M059J (cell line): Measurements from ENCODE around the gene ETNK2. TPM values are rescaled to one million over a fixed set of nuclear protein-coding genes. Genes with fewer than 3 reads are reported as not detected.
"Not testable (repeated sequence)": the region's sequence is repeated elsewhere in the genome, so short reads cannot be mapped to it uniquely, and the experiment has no call there.

Experiments used
- DNase-seq: peaks from one replicate; pipeline ENCODE4 v3.0.0-alpha.2; 2012; ENCODE audit warnings: low read depth
- total RNA-seq: library from RNA; depleted of rRNA; stranded (reverse); fragments of >200 nt; shearing (Covaris generic); gene quantifications from 2 replicates; pipeline ENCODE4 v1.2.3, GENCODE V29; 2014

Gene ETNK2
- total RNA-seq, 1 experiment from 2014 or later = 33.9 TPM

DNA sequence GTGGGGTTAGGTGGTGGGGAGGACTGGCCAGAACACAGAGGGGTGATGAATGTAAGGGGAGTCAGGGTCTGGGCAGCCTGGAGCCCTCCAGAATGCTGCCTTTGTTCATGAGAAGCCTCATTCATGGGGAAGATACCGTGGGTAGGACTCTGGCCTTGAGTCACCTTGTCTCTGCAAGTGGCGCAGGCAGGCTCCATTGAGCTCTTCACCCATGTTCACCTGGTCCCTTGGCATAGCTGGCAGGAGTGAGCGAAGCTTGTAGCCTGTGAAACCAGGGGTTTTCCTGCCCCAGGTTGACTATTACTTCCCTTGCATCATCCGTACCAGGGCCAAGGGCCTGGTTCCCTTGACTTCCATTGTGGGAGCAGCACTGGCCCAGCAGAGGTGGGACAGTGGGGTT lies 53.2 kb downstream of the ETNK2 start:
- DNase-seq = no peak

DNA sequence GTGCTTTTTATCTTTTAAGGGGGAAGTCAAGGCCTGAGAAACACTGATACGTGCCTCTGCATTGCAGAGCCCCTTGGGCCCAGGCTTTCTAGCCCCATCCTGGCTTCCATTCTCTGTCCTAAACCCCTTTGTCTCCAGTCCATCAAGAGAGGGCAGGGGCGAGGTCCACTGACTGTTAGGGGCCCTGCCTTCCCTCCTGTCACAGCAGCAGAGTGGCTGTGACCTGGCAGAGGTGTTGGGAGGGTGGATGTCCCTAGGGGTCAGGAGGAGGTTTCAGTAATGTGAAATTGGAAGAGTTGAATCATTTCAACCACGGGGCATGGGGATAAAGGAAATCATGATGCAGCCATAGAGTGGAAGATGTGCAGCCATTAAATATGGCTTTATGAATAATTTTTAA lies 54.9 kb downstream of the ETNK2 start:
- no peak for DNase-seq

DNA sequence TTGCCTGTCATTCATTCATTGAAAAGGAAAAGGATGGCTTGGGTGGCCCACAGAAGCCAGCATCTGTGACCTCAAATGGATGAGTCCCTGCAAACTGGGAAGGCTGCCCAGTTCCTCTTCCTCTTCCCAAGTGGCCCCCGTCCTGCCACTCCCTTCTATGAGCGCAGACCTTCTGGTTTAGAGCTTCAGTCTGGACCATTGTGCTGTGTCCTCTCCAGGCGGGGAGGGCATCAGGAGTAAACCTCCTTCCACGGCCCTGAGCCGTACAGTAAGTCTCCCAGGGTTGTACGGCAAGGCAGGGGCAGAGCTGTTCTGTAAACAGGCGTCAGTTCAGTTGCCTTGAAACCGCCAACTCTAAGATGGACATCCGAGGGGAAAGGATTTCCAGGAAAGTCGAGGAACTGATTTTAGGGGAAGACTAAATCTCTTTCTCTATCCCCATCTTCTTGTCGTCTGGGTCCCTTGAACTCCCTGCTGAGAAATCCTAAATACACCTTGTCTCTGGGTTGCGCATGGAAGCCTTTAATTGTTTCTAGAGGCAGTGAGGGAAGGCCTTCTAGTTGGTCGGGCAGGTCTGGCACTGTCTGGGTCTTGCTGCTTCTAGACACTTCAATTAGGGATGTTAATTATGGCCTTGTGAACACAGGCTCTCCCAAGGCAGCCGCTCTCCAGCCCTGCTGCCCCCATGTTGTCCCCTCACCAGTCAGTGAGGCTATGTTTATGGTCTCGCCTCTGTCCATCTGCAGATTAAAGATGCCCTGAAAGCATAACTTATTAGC lies 56.8 kb downstream of the ETNK2 start:
- no peak for DNase-seq

DNA sequence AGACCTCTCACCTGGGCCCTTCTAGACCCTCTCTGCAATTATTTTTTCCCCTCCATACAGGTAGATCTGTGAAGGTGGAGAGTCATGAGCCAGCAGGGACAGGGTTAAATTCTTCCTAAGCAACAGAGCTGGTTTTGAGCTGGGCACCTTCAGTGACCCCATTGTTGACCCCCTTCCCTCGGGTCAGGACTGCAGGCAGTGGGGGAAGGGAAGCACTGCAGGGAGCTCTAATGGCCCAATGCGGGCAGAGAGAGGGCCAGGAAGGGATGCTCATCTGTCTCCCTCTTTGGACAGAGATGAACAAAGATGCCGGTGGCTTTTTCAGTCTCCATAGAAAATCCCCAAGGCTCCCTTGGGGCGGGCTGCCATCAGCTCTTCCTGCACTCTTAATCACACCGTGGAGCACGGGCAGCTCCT lies 57.5 kb downstream of the ETNK2 start:
- no peak for DNase-seq

DNA sequence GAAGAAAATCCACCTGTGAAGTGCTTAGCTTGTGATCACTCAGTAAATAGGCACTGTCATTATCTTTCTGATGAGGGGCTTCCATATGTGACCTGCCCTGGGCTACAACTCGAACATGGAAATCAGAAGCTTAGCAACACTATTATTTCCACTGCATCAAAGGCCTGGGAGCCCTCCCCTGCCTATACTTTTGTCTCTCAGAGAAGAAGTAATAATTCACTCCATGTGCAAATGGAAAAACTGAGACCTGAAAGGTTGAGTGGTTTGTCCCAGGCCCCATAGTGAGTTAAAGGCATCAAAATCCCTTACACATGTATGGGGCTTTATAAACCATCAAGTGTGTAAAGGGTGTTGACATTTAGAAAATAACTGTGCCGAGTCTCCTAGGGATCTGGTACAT lies 58.1 kb downstream of the ETNK2 start:
- DNase-seq = no peak

DNA sequence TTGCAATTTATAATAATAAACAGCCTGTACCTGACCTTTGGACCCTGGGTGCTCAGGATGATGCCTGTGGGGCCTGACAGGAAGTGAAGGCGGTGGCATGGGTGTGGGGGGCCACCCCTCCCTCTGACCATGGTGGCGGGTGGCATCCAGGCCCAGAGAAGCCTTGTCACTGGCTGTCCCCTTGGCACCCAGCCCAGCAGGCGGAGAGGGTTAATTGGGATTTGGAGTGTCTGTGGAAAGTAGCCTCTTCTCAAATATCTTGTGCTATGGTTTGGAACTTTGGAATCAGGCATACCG lies 58.5 kb downstream of the ETNK2 start:
- DNase-seq = no peak

DNA sequence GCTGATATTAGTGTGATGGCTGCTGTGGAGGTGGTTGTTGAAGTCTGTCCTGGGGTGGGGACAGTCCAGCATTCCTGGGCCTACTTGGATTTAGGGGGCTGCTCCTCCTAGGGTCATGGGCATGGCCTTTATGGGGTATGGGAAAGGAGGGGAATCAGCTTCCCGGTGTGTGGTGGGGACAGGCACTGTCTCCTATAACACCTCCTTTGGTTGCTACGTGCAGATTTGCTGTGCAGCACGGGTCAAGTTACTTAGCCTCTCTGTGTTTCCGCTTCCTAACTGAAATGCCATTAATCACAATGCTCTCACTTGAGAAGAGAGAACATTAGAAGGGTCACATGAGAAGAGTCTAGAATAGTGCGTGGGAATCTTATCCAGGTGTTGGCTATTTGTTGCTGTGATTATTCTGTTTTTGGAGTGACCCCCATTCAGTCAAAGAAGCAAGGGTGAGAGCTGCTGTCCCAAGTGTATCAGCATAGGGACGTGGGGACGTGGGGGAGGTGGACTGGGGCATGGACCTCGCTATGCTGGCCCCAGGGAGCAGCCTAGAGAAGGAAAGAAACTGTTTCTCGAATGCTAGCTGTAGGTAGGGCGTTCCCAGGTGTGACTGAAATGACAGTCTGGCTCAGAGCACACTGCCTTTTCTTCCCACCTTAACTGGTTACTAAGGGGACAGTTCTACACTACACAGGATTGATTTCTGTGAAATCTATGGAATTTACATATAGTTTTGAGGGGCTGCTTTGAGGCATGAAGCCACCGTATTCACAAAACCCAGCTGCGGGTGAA lies 59.0 kb downstream of the ETNK2 start:
- no peak for DNase-seq

DNA sequence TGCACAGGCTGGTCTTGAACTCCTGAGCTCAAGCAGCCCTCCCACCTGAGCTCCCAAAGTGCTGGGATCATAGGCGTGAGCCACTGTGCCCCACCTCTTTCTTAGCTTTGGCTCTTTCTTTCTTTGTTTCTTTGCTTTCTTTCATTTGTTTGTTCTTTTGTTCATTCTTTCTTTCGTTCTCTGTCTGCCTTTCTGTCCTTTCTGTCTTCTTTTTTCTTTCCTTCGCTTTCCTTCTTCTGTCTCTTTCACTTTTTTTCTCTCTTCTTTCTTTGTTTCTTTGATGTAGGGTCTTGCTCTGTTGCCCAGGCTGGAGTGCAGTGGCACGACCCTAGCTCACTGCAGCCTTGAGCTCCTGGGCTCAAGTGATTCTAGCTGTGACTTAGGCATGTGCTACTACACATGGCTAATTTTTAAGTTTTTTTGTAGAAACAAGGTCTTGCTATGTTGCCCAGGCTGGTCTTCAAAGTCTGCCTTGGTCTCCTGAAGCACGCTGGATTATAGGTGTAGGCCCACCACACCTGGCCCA lies 60.0 kb downstream of the ETNK2 start:
- DNase-seq = no peak

DNA sequence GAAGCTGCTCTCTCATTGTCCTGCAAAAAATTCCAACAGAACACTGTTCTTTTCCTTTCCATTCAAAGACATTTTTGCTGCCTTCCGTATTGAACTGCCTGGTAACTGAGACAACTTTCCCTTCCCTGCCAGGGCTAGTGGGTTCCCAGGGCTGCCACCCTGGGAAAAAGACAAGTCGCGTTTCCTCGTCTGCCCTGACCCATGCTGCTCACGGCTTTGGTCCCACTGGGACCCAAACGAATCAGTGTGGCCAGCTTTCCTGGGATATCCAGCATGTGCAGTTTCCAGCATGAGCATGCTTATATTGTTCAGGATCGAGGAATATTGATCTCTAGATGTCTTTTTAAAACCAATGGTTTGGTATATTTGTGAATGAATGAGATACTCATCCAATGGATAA lies 60.8 kb downstream of the ETNK2 start:
- DNase-seq = no peak

DNA sequence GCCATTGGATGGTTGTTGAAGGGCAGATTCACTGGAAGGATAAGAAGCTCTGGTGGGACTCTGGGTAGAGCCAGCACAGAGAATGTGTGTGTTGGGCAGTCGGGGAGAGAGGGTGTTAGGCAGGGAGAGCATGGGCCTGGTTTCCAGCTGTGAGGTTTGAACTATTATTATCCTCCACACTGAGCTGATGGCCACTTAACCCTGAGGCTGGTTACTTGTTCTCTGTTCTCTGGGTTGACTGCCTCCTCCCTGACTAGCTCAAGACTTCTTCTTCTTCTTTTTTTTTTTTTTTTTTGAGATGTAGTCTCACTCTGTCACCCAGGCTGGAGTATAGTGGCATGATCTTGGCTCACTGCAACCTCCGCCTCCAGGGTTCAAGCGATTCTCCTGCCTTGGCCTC lies 61.7 kb downstream of the ETNK2 start:
- DNase-seq = not testable (repeated sequence)

DNA sequence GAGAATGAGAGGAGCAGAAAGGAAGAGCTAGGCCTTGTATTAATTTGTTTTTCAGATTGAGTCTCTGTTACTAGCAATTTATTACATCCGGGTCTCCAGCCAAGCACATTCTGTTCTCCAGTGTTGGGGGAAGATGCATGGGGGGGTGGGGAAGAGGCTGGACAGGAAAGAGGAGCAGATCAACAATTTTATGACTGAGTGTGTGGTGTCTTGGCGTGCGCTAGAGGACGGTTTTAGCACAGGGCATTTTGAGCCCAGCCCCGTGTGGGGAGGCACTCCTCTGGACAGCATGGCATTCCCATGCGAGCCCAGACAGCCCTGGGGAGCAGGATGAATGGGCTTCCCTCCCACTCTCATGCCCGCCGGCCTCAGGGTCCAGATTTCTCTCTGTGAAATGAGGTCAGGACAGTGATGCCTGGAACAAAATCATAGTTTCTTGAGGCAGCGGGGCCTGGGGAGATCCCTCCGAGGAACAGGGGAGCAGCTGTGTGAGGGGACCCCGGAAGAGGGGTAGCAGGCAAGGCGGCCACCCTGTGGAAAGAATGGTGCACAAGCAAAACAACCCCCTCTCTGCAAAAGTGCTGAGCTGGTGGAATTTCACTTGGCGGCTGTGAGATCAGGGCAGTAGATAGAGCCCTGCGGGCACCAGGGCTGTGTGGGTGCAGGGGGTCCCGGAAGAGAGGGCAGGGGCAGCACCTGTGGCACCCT lies 62.6 kb downstream of the ETNK2 start:
- DNase-seq = no peak

DNA sequence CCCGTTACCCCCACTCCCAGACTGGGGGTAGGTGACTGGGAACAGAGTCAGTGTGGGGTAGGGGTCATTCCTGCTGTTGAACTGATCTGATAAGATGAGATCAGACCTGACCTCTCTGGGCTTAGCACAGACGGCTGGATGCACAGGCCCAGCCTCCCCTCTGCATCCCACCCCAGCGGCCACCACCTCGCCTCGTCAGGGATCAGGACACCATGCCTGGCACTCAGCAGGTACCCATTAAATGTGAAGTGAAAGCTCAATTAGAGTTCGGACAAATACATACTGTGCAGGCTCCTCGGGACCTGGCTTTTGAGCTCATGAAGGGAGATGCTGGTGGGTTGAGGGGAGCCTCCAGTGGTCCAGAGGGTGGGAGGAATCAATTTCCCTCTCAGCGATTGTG lies 63.2 kb downstream of the ETNK2 start:
- no peak for DNase-seq

DNA sequence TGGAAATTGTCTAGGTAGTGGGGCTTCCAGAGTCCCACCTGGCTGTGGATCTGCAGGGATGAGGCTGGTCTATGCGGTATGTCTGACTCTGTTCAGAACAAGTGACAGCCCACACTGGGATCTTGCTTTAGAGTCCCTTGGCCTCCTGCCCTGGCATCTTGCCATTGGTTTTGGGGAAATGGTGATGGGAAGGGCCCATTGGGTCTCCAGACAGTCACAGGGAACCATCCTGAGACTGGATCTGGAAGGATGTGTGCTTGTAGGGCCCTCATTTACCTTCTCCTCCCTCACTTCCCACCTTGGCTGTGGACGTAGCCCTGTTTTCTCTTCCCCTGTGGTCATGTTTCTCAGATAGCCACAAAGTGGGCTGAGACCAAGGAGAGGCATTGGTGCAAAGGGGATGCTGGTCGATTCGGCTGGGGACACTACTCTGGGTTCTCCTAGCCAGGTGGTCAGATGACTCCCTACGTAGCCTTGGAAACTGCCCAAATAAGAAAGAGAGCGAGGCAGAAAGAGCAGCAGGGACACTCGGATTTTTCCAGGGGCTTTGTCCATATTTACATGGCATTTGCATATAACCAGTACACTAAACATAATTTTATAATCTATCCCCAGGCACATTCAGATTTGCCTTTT lies 63.8 kb downstream of the ETNK2 start:
- no peak for DNase-seq

DNA sequence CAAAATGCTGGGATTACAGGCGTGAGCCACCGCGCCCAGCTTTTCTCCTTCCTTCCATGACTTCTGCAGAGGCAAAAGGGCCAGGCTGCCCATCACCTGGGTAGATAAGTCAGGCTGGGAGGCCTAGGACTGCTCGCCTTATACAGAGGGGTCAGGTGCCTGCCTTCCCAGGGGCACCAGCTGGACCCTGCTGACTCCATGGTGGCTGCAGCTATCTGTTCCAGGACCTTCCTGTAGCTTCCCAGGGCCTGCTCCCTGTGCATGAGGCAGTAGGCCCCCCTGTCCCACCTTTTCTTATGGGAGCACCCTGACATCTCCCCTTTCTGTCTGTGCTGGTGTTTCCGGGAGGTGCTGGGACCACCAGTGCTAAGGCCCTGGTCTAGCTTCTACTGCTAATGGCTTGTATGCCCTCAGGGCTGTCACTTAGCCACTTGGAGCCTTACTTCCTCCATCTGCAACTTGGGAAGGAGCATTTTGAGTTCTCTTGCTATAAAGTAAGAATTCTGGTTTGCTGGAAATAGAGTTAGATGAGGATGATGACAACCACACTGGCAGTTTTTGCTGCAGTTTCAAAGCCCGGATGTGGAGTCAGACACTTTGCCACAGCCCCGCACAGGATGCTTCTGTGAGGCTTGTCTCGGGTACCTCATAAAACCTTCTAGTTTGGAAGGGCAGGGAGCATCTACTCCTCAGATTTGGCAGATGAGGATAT lies 64.5 kb downstream of the ETNK2 start:
- no peak for DNase-seq

DNA sequence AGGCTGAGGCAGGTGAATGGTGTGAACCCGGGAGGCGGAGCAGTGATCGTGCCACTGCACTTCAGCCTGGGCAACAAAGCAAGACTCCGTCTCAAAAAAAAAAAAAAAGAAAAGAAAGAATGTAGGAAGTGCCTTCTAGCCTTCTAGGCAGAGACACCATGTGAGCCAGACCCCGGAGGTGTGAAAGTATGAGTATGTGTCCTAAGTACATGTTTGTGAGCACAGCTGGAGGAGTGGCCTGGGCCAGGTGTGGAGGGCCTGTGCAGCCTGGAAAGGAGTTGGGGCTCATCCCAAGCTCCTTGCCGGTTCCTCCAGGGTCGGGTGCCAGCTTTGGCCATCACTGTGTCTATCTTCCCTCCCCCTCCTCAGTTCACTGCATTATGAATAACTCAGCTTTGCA lies 66.0 kb downstream of the ETNK2 start:
- DNase-seq = no peak

DNA sequence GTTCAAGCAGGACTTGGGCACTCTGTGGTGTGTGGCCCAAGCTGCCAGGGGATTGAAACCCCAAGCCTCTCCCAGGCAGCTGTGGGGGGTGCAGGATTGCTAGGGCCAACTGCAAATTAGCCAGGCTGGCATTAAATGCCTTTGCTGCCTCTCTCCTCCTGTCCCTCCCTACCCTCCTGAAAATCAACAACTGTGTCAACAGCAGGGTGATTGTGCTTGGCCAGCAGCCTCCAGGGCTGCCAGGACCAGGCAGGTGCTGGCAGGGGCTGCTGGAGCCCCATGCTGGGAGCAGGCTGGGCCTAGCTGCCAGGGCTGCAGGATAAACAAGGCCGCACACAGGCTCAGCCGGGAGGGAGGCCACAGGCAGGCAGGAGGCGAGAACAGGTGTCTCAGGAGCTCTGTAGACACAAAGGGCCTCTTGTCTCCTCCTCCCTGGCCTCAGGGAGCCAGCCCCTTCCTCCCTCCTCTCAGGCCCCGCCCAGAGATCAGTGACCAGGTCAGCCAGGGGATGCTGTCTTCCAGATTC lies 67.5 kb downstream of the ETNK2 start:
- no peak for DNase-seq

DNA sequence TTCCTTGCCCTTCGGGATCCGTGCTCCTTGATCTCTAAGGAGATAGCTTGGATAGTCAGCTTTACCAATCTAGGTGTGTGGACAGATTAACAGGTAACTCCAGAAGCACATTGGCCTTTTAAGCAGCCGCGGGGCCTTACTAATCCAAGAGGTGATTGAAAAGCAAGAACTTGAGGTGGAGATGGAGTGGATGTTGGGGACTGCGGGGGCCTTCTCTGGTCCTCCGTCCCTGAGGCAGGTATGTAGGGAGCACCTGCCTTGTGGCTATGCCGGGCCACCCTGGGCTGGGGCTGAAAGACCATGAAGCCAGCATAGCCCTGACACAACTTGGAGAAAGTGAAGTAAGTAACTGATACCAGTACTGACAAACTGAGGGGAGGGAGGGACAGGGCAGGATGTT lies 68.4 kb downstream of the ETNK2 start:
- no peak for DNase-seq

DNA sequence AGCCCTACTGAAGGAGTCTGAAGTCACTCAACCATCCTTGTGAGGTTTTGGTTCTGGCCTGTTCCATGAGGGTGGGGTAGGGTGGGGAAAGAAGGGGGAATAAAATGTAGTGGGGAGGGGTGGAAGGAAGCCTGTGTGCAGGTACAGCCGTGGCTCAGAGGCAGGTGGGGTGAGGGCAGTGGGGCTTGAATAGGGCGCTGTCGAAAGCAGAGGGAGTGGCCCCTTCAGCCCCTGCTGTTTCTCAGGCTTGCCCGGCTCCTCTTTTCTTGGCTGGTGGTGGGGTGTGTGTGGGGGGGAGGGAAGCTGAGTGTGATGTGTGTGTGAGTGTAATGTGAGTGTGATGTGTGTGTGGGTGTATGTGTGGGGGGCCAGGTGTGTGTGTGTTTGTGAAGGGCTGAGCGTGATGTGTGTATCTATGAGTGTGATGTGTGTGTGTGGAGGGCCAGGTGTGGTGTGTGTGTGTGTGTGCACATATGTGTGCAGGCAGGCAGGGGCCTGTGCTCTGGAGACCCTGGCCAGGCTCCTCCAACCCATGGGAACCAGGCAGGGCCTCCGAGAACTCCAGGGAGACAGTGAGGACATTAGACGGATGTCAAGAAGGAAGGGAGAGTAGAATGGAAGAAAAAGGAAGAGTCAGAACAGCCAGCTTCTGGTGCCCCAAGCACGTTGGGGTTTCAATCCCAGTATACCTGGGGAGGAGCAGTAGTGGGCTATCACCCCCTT lies 69.9 kb downstream of the ETNK2 start:
- DNase-seq = no peak

DNA sequence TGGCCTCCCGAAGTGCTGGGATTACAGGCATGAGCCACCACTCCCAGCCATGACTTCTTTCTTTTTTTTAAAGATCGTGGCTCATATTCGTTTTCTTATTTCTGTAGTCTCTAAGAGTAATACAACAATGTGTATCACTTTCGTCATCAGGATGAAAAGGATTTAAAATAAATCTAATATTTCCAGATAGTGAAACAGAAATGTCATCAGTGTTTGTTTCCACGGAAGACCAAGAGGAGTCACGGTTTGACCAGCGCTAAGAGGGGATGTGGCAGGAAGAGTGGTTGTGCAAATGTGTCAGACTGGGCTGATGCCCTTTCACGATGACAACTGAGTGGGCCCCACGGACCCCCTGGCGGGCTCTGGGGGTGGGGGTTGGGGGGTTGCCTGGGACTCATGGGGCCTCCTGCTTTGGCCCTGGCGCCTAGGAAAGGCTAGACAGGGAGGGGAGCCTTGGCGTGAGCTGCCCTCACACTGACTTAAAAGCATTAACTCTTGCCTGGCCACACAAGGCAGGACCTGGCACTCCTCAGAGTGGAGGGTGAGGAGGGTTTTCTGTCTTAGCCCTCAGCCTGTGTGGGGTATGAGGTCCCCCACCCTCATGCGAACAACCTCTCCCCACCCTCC lies 70.6 kb downstream of the ETNK2 start:
- DNase-seq = no peak
